Spleen (tissue), 7 donors: ENCODE data around the gene INF2.
"Not testable (repeated sequence)": the region's sequence is repeated elsewhere in the genome, so short reads cannot be mapped to it uniquely, and the experiment has no call there.

Source experiments
- CTCF ChIP-seq, 11 experiments: fragments of 200-600 bp in 7 of 11; fragments of 450-650 bp in 4 of 11; sonication (generic) in 4 of 11; IDR thresholded peaks in 8 of 11; conservative IDR thresholded peaks in 3 of 11; 1 replicate in 7 of 11; 2 replicates in 4 of 11; pipeline versions ENCODE4 v1.4.0 to v1.8.0; 2016 to 2021; ENCODE audit warnings: antibody characterized with exemption in 11 of 11, inconsistent platforms in 4 of 11, mild to moderate bottlenecking in 1 of 11
- POLR2AphosphoS5 ChIP-seq, 3 donors: sonication (generic); formaldehyde crosslinking; IDR thresholded peaks; one replicate each; pipeline ENCODE4 v1.5.1; 2017; ENCODE audit warnings: antibody characterized with exemption in 3 of 3
- donor health status: DM: no; HTN: no; CAD: no; lungs with moderate emphysema.
- donor health status: DM: no; HTN: no; CAD: no.
- donor health status: DM: no; HTN: no; CAD: no.

- TF ChIP-seq CTCF (IDR thresholded peaks at IDR 0.05 in 8 of 11, conservative IDR thresholded peaks at IDR 0.05 in 3 of 11); POLR2AphosphoS5 (IDR thresholded peaks at IDR 0.05): not testable (repeated sequence)
Observed at GRCh38 chr14:104662472-104662871, 26.9 kb upstream of the INF2 start.
